A673 (cell line): ENCODE data around the gene NPC2. TPM values are rescaled to one million over a fixed set of nuclear protein-coding genes. Genes with fewer than 3 reads are reported as not detected.
A peak's percentile ranks its signal among the peaks of the same experiment; 100 is the strongest.

Source experiments
- BruUV-seq: library from RNA; stranded (reverse); fragments of 400-500 nt; replicated peaks from 2 replicates; lab custom pipeline; 2021; lab: Mats Ljungman, UMichigan
- CTCF ChIA-PET: fragments of 300-600 bp; sonication (Branson Sonifier 250); formaldehyde crosslinking; loops from one replicate; lab custom pipeline; 2022; ENCODE audit warnings: antibody characterized with exemption; lab: Charles Lee
- POLR2A ChIA-PET: fragments of 300-600 bp; sonication (Branson Sonifier 250); formaldehyde crosslinking; loops from one replicate; lab custom pipeline; 2022; ENCODE audit warnings: antibody characterized with exemption; ENCODE audit not compliant: low non-redundant PET; lab: Charles Lee
- DNase-seq: peaks from one replicate; pipeline ENCODE4 v3.0.0-alpha.2; 2015; ENCODE audit warnings: low spot score
- H3K27ac ChIP-seq: fragments of 200-600 bp; sonication (generic); 2 replicates; pipeline ENCODE4 v1.5.1; 2016; ENCODE audit warnings: mixed run types, low read depth, mild to moderate bottlenecking, mixed read lengths, antibody characterized with exemption, low read length; ENCODE audit not compliant: poor library complexity, severe bottlenecking
- H3K27me3 ChIP-seq: fragments of 200-600 bp; sonication (generic); replicated peaks from 2 replicates; pipeline ENCODE4 v1.6.1; 2017; ENCODE audit warnings: mixed run types, low read depth, mild to moderate bottlenecking, mixed read lengths, antibody characterized with exemption, low read length; ENCODE audit not compliant: insufficient read depth, poor library complexity
- H3K36me3 ChIP-seq: fragments of 200-600 bp; sonication (generic); 2 replicates; pipeline ENCODE4 v1.6.1; 2016; ENCODE audit warnings: mixed run types, mild to moderate bottlenecking, mixed read lengths, antibody characterized with exemption, low read length; ENCODE audit not compliant: insufficient read depth, poor library complexity, severe bottlenecking
- H3K4me1 ChIP-seq: fragments of 200-600 bp; sonication (generic); 2 replicates; pipeline ENCODE4 v1.6.1; 2017; ENCODE audit warnings: mixed run types, mild to moderate bottlenecking, mixed read lengths, antibody characterized with exemption, low read length; ENCODE audit not compliant: insufficient read depth, poor library complexity, severe bottlenecking
- H3K4me3 ChIP-seq: fragments of 200-600 bp; sonication (generic); 2 replicates; pipeline ENCODE4 v1.5.1; 2016; ENCODE audit warnings: low read depth, mixed run types, mild to moderate bottlenecking, mixed read lengths, low read length; ENCODE audit not compliant: poor library complexity, severe bottlenecking
- H3K9me3 ChIP-seq: fragments of 200-600 bp; sonication (generic); 2 replicates; pipeline ENCODE4 v1.6.1; 2016; ENCODE audit warnings: mixed run types, low read depth, mild to moderate bottlenecking, mixed read lengths, antibody characterized with exemption, low read length; ENCODE audit not compliant: poor library complexity, severe bottlenecking
- CTCF ChIP-seq: fragments of 300-800, 200-600 bp; sonication (generic); conservative IDR thresholded peaks from 2 replicates; pipeline ENCODE4 v1.5.1; 2017; ENCODE audit warnings: low read depth, mild to moderate bottlenecking, antibody characterized with exemption, low read length, moderate library complexity, mixed read lengths
- EZH2 ChIP-seq: fragments of 200-600 bp; sonication (generic); IDR thresholded peaks from 2 replicates; pipeline ENCODE4 v1.6.1; 2017; ENCODE audit warnings: borderline replicate concordance, low read depth, mild to moderate bottlenecking, mixed read lengths, antibody characterized with exemption, low read length; ENCODE audit not compliant: poor library complexity, severe bottlenecking
- intact Hi-C: fragments of 100-400 bp; cut with micrococcal nuclease; formaldehyde crosslinking; loops from one replicate; pipeline ENCODE4 v1.10.0; 2022; ENCODE audit not compliant: unreplicated experiment
- total RNA-seq: library from RNA; stranded (reverse); gene quantifications from 2 replicates; pipeline ENCODE4 v1.2.3, GENCODE V29; 2021

Gene NPC2
- total RNA-seq, 1 experiment from 2014 or later, result 68.8 TPM

GRCh38 chr14:74482571-74482970 is 10.5 kb downstream of the NPC2 start:
- no peak for DNase-seq
- no peaks in the 10 kb centered on the region for H3K4me1 ChIP-seq
- no peak overlapping the region for H3K4me3 ChIP-seq
- ChIA-PET POLR2A (no interaction called here), CTCF (no interaction called here)
- H3K9me3 ChIP-seq, result no peaks in the 10 kb centered on the region
- no peaks in the 10 kb centered on the region for H3K27me3 ChIP-seq
- no TSS peak for BruUV-seq
- no peaks in the 10 kb centered on the region for H3K36me3 ChIP-seq
- TF ChIP-seq EZH2 (no peak), CTCF (no peak)
- no peak overlapping the region for H3K27ac ChIP-seq
- intact Hi-C loops, result no loop called here

GRCh38 chr14:74480046-74480445 is 13.1 kb downstream of the NPC2 start:
- intact Hi-C loops, result no loop called here
- ChIA-PET CTCF (no interaction called here), POLR2A (no interaction called here)
- no peak for DNase-seq
- H3K36me3 ChIP-seq, result no peaks in the 10 kb centered on the region
- H3K4me3 ChIP-seq, result no peak overlapping the region
- H3K9me3 ChIP-seq, result no peaks in the 10 kb centered on the region
- H3K27ac ChIP-seq, result no peak overlapping the region
- no peaks in the 10 kb centered on the region for H3K4me1 ChIP-seq
- no TSS peak for BruUV-seq
- TF ChIP-seq CTCF (no peak), EZH2 (no peak)
- H3K27me3 ChIP-seq, result no peaks in the 10 kb centered on the region

DNA sequence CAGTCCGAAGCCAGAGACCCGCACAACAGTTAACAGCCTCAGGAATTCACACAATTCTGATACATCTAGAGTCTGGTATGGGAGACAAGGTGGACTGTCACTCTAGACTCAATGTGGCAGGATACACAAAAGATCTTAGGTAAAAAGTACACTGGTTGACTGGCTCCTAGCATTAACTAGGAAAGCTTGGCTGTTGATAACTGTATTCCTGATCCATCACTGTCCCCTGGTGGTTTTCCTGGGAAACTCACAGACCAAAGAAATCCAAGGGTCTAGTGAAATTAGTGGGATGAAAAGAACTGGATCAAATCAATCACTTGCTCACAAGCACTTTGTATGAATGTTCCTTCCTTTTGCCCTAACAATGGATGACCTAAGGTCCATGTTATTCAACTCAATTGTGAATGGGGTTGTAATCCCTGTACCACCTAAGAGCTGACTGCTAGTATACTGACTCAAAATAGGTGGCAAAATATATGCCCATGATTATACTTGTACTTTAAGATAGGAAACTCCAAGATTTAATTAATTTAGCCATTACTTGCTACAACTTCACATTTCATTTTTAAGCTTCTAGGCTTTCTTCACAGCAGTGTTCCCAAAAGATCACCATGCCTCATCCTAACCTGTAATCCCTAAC is 14.0 kb downstream of the NPC2 start:
- ChIA-PET POLR2A (no interaction called here), CTCF (interaction anchor here (0.6 kb wide), 1 partner anchor 155 kb away, joined by 3 read pairs; no protein-coding TSS in a partner anchor)
- peak; percentile 21 for DNase-seq
- Histone ChIP-seq H3K27me3 (no peaks in the 10 kb centered on the region), H3K9me3 (no peaks in the 10 kb centered on the region), H3K4me3 (no peak overlapping the region), H3K4me1 (no peaks in the 10 kb centered on the region), H3K27ac (no peak overlapping the region), H3K36me3 (no peaks in the 10 kb centered on the region)
- no TSS peak for BruUV-seq
- intact Hi-C loops, result loop anchor here (2.0 kb wide), 1 partner anchor 116 kb away; no protein-coding TSS in a partner anchor
- TF ChIP-seq CTCF (peak; percentile 55), EZH2 (no peak)
